Loucy (cell line): ENCODE measurements around the gene VAV2.

Experiments
- CTCF ChIP-seq: fragments of 200-600 bp; sonication (generic); conservative IDR thresholded peaks from 2 replicates; pipeline ENCODE4 v1.5.1; 2014; ENCODE audit warnings: mild to moderate bottlenecking, antibody characterized with exemption, low read length
- EZH2phosphoT487 ChIP-seq: fragments of 200-600 bp; IDR thresholded peaks from 2 replicates; pipeline ENCODE4 v1.6.1; 2018; ENCODE audit warnings: antibody characterized with exemption, mild to moderate bottlenecking, moderate library complexity, borderline replicate concordance

DNA sequence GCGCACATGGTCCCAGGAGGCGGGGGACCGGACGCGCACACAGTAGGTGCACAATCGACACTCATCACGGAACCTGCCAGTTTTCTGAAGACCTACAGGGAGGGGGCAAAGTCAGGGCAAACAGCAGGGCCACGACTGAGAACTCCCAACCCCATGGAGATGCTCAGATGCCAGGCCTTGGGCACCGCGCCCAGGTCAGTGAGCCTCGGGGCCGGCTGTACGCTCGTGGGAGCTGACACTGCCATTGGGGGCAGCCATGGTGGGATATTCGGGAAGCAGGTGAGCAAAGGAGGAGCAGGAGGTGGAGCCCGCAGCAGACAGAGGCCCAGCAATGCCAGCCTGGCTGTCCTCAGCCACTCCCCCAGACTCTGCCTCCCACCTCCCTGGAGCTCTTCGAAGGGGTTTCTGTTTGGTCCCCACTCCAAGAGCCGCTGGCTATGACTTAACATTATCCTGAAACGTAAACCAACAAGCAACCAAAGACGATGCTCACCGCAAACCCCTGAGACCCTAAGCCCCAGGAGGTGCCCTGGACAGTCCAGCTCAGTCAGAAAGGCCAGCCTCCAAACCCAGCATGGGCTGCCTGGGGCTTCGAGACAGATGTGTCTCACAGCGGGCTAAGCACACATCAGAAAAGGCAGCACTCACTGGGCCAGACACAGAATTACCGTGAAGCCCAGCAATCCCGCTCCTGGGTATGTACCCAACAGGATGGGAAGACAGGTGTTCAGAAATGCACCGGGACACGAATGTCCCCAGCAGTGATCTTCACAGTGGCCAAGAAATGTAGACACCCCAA is 78.4 kb downstream of the VAV2 start:
- TF ChIP-seq CTCF = no peak
- no peak for TF ChIP-seq EZH2phosphoT487
